SK-N-SH (cell line): ENCODE data around the gene PIPOX. TPM values are rescaled to one million over a fixed set of nuclear protein-coding genes. Genes with fewer than 3 reads are reported as not detected.

Source experiments
- CTCF ChIA-PET: fragments of 300-600, 350-600 bp; formaldehyde crosslinking; extraction: SDS; loops from one replicate; lab custom pipeline; 2021; lab: Yijun Ruan, JAX
- POLR2A ChIA-PET: fragments of 350-600 bp; sonication (Branson Sonifier 250); formaldehyde crosslinking; extraction: SDS; loops from one replicate; lab custom pipeline; 2020; ENCODE audit warnings: antibody characterized with exemption, inconsistent platforms; lab: Yijun Ruan, JAX
- DNase-seq: peaks from one replicate; pipeline ENCODE4 v3.0.0; 2012
- H2AFZ ChIP-seq: fragments of 200-600 bp; sonication (generic); 2 replicates; pipeline ENCODE4 v1.8.1; 2016; ENCODE audit warnings: antibody characterized with exemption, mild to moderate bottlenecking, low read depth
- H3F3A ChIP-seq: fragments of 200-600 bp; sonication (generic); replicated peaks from 2 replicates; pipeline ENCODE3; 2016; ENCODE audit warnings: antibody characterized with exemption, mild to moderate bottlenecking; ENCODE audit not compliant: insufficient read depth
- H3K27ac ChIP-seq, 2 experiments: fragments of 200-500 bp in 1 of 2; fragments of 200-600 bp in 1 of 2; sonication (Bioruptor generic) in 1 of 2; sonication (generic), shearing (Covaris generic) in 1 of 2; 2 replicates each; pipeline versions ENCODE4 v1.5.1 to v1.6.1; 2014 to 2016; ENCODE audit warnings: low read depth in 2 of 2, inconsistent platforms in 1 of 2, low read length in 1 of 2, mild to moderate bottlenecking in 1 of 2, mixed read lengths in 1 of 2
- H3K27me3 ChIP-seq: fragments of 200-600 bp; sonication (generic), shearing (Covaris generic); 2 replicates; pipeline ENCODE4 v1.6.1; 2016; ENCODE audit warnings: mixed run types; ENCODE audit not compliant: insufficient read depth
- H3K36me3 ChIP-seq, 2 experiments: fragments of 200-500 bp in 1 of 2; fragments of 200-600 bp in 1 of 2; sonication (Bioruptor generic) in 1 of 2; sonication (generic) in 1 of 2; replicated peaks in 1 of 2; 2 replicates each; pipeline versions ENCODE3 to v1.5.1; 2014 to 2016; ENCODE audit warnings: low read length in 1 of 2, mild to moderate bottlenecking in 1 of 2; ENCODE audit not compliant: insufficient read depth in 2 of 2, control insufficient read depth in 1 of 2
- H3K4me1 ChIP-seq, 2 experiments: fragments of 200-500 bp in 1 of 2; fragments of 200-600 bp in 1 of 2; sonication (Bioruptor generic) in 1 of 2; sonication (generic), shearing (Covaris generic) in 1 of 2; 2 replicates each; pipeline versions ENCODE4 v1.5.1 to v1.6.1; 2014 to 2016; ENCODE audit warnings: low read depth in 1 of 2, low read length in 1 of 2, mixed run types in 1 of 2; ENCODE audit not compliant: insufficient read depth in 2 of 2, control insufficient read depth in 1 of 2
- H3K4me2 ChIP-seq: fragments of 200-600 bp; sonication (generic), shearing (Covaris generic); 2 replicates; pipeline ENCODE4 v1.6.1; 2017; ENCODE audit warnings: mixed run types
- H3K4me3 ChIP-seq, 2 experiments: fragments of 200-500 bp in 1 of 2; fragments of 200-600 bp in 1 of 2; sonication (Bioruptor generic) in 1 of 2; sonication (generic), shearing (Covaris generic) in 1 of 2; 2 replicates each; pipeline versions ENCODE4 v1.5.1 to v1.8.1; 2014 to 2016; ENCODE audit warnings: low read depth in 2 of 2, inconsistent platforms in 1 of 2, low read length in 1 of 2, mild to moderate bottlenecking in 1 of 2, mixed read lengths in 1 of 2, moderate library complexity in 1 of 2
- H3K79me2 ChIP-seq: fragments of 200-600 bp; sonication (generic); 2 replicates; pipeline ENCODE4 v1.8.1; 2017; ENCODE audit warnings: mild to moderate bottlenecking; ENCODE audit not compliant: insufficient read depth
- H3K9ac ChIP-seq: fragments of 200-600 bp; sonication (generic); 2 replicates; pipeline ENCODE4 v1.6.1; 2017; ENCODE audit warnings: mixed run types
- H3K9me2 ChIP-seq: fragments of 200-600 bp; sonication (generic); 2 replicates; pipeline ENCODE4 v1.6.1; 2017; ENCODE audit warnings: mixed run types
- H3K9me3 ChIP-seq: fragments of 200-600 bp; sonication (generic); 2 replicates; pipeline ENCODE4 v1.6.1; 2017; ENCODE audit warnings: mixed run types, mild to moderate bottlenecking, moderate library complexity
- H4K20me1 ChIP-seq: fragments of 200-600 bp; sonication (generic); 2 replicates; pipeline ENCODE4 v1.6.1; 2017; ENCODE audit warnings: mild to moderate bottlenecking, mixed run types; ENCODE audit not compliant: insufficient read depth
- CHD2 ChIP-seq: fragments of 150-350 bp; IDR thresholded peaks from 2 replicates; pipeline ENCODE4 v1.6.1; 2018; ENCODE audit warnings: low read length; ENCODE audit not compliant: partially characterized antibody
- EP300 ChIP-seq, 2 experiments: IDR thresholded peaks; 2 replicates each; pipeline versions ENCODE4 v1.4.0 to v1.6.1; 2012; ENCODE audit warnings: borderline replicate concordance in 1 of 2, low read depth in 1 of 2, low read length in 1 of 2
- EZH2phosphoT487 ChIP-seq: fragments of 200-600 bp; sonication (generic); IDR thresholded peaks from 2 replicates; pipeline ENCODE4 v1.6.1; 2017; ENCODE audit warnings: low read depth, mixed run types, mild to moderate bottlenecking, antibody characterized with exemption, moderate library complexity, borderline replicate concordance
- FOXM1 ChIP-seq: IDR thresholded peaks from 2 replicates; pipeline ENCODE4 v1.4.0; 2012; ENCODE audit warnings: low read depth, mild to moderate bottlenecking
- GATA2 ChIP-seq: sonication (generic); formaldehyde crosslinking; IDR thresholded peaks from 2 replicates; pipeline ENCODE4 v1.5.0; 2020; ENCODE audit warnings: mild to moderate bottlenecking, missing genetic modification reagents
- JUND ChIP-seq: IDR thresholded peaks from 2 replicates; pipeline ENCODE4 v1.4.0; 2012
- MEF2A ChIP-seq: IDR thresholded peaks from 2 replicates; pipeline ENCODE4 v1.4.0; 2012; ENCODE audit warnings: low read depth, borderline replicate concordance
- NFIC ChIP-seq: IDR thresholded peaks from 2 replicates; pipeline ENCODE4 v1.4.0; 2012; ENCODE audit warnings: borderline replicate concordance
- NRF1 ChIP-seq: IDR thresholded peaks from 2 replicates; pipeline ENCODE4 v1.6.1; 2012; ENCODE audit warnings: low read depth, mild to moderate bottlenecking, low read length
- POLR2AphosphoS5 ChIP-seq: IDR thresholded peaks from 2 replicates; pipeline ENCODE4 v1.6.1; 2012; ENCODE audit warnings: low read depth, low read length
- RAD21 ChIP-seq: IDR thresholded peaks from 2 replicates; pipeline ENCODE4 v1.6.1; 2012; ENCODE audit warnings: mild to moderate bottlenecking, low read length
- RFX5 ChIP-seq: IDR thresholded peaks from 2 replicates; pipeline ENCODE4 v1.6.1; 2012; ENCODE audit warnings: mild to moderate bottlenecking, improper control_type of control experiment, low read length
- SIN3A ChIP-seq: IDR thresholded peaks from 2 replicates; pipeline ENCODE4 v1.6.1; 2012; ENCODE audit warnings: low read depth, mild to moderate bottlenecking, low read length, moderate library complexity, borderline replicate concordance
- TCF12 ChIP-seq: IDR thresholded peaks from 2 replicates; pipeline ENCODE4 v1.4.0; 2012
- USF1 ChIP-seq: IDR thresholded peaks from 2 replicates; pipeline ENCODE4 v1.4.0; 2012; ENCODE audit warnings: low read depth, borderline replicate concordance
- USF2 ChIP-seq: fragments of 150-350 bp; IDR thresholded peaks from 2 replicates; pipeline ENCODE4 v1.6.1; 2017; ENCODE audit warnings: antibody characterized with exemption, low read length, low read depth, borderline replicate concordance
- YY1 ChIP-seq: IDR thresholded peaks from 2 replicates; pipeline ENCODE4 v1.4.0; 2012; ENCODE audit warnings: low read depth, mild to moderate bottlenecking
- WGBS: methylation state at CpG from one replicate; pipeline ENCODE4 v1.1.6; 2017; ENCODE audit warnings: low lambda C conversion rate; 5-methylcytosine and 5-hydroxymethylcytosine counted together
- polyA plus RNA-seq, 3 experiments: library from polyadenylated mRNA; depleted of rRNA; stranded (reverse); fragments of >200 nt; gene quantifications; 2 replicates each; pipeline ENCODE4 v1.2.3, GENCODE V29; 2012
- TF ChIP-seq, protein P1 (sequence below): fragments of 150-350 bp; IDR thresholded peaks from 2 replicates; pipeline ENCODE4 v1.6.1; 2016; ENCODE audit warnings: mild to moderate bottlenecking, low read depth, low read length

PIPOX gene
- polyA plus RNA-seq, 1 of the 3 experiments (the other 2 are of a cell fraction): 0.31 TPM

- H3K4me1 ChIP-seq: peaks cover 0 to 12% of the 10 kb centered on the region in 2 experiments; a peak in 1 of 4 replicates
- H3K4me2 ChIP-seq: no peak overlapping the region
- no peak for DNase-seq
- no peaks in the 10 kb centered on the region for H3K9me3 ChIP-seq
- TF ChIP-seq GATA2 (no peak), TCF12 (no peak), SIN3A (no peak), CHD2 (no peak), USF1 (no peak), NFIC (no peak), RFX5 (no peak), USF2 (no peak), MEF2A (no peak), YY1 (no peak), EP300 (IDR thresholded peaks at IDR 0.05; ENCODE audit: borderline replicate concordance in 1 of 2, low read depth in 1 of 2, low read length in 1 of 2) (no peak), JUND (no peak), RAD21 (no peak), POLR2AphosphoS5 (no peak), FOXM1 (no peak), EZH2phosphoT487 (no peak), NRF1 (no peak)
- TF ChIP-seq, protein P1, sequence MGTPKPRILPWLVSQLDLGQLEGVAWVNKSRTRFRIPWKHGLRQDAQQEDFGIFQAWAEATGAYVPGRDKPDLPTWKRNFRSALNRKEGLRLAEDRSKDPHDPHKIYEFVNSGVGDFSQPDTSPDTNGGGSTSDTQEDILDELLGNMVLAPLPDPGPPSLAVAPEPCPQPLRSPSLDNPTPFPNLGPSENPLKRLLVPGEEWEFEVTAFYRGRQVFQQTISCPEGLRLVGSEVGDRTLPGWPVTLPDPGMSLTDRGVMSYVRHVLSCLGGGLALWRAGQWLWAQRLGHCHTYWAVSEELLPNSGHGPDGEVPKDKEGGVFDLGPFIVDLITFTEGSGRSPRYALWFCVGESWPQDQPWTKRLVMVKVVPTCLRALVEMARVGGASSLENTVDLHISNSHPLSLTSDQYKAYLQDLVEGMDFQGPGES: no peak
- H3K79me2 ChIP-seq: no peaks in the 10 kb centered on the region
- no peaks in the 10 kb centered on the region for H3F3A ChIP-seq
- ChIA-PET CTCF (interaction anchor here (0.6 to 2.0 kb wide), 4 partner anchors 14 to 111 kb away, joined by 3 to 5 read pairs (median 4); no protein-coding TSS in a partner anchor), POLR2A (interaction anchor here (1.1 kb wide), 1 partner anchor 29 kb away, joined by 3 read pairs; no protein-coding TSS in a partner anchor)
- no peak overlapping the region for H2AFZ ChIP-seq
- 87% methylated on average over 4 of the region's 7 CpGs for WGBS
- peaks cover 0 to 6% of the 10 kb centered on the region in 2 experiments for H3K36me3 ChIP-seq
- no peak overlapping the region for H3K9ac ChIP-seq
- H3K4me3 ChIP-seq: no peak overlapping the region
- H3K9me2 ChIP-seq: no peaks in the 10 kb centered on the region
- H4K20me1 ChIP-seq: no peaks in the 10 kb centered on the region
- H3K27me3 ChIP-seq: no peaks in the 10 kb centered on the region
- no peak overlapping the region for H3K27ac ChIP-seq
These were observed 33.8 kb downstream of the PIPOX start for GRCh38 chr17:29076722-29077121.
